Lung (tissue), 12 donors: ENCODE measurements around the gene TMPRSS2. TPM values are rescaled to one million over a fixed set of nuclear protein-coding genes. Genes with fewer than 3 reads are reported as not detected.
"Not testable (repeated sequence)": the region's sequence is repeated elsewhere in the genome, so short reads cannot be mapped to it uniquely, and the experiment has no call there.

Experiments
- ATAC-seq: fragments of 200-7000 bp; cut with Tn5 transposase; one replicate; pipeline ENCODE4 v1.9.1; 2020; ENCODE audit warnings: moderate number of reproducible peaks; ENCODE audit not compliant: insufficient read depth, low FRiP score
- DNase-seq, 3 donors: peaks; one replicate each; pipeline ENCODE4 v3.0.0-alpha.2; 2013 to 2017
- H3K27ac ChIP-seq, 2 donors: one replicate each; pipeline ENCODE4 v1.5.1; 2013; ENCODE audit warnings: mild to moderate bottlenecking in 2 of 2, moderate library complexity in 2 of 2, control low read depth in 1 of 2, inconsistent platforms in 1 of 2, low read depth in 1 of 2, low read length in 1 of 2
- H3K27me3 ChIP-seq, 3 donors: one replicate each; pipeline ENCODE4 v1.5.1; 2013; ENCODE audit warnings: low read length in 2 of 3; ENCODE audit not compliant: control insufficient read depth in 3 of 3, insufficient read depth in 3 of 3
- H3K36me3 ChIP-seq, 4 donors: one replicate each; pipeline ENCODE4 v1.5.1; 2013; ENCODE audit warnings: low read length in 4 of 4, mild to moderate bottlenecking in 1 of 4, moderate library complexity in 1 of 4; ENCODE audit not compliant: control insufficient read depth in 4 of 4, insufficient read depth in 4 of 4
- H3K4me1 ChIP-seq, 5 donors: one replicate each; pipeline ENCODE4 v1.5.1; 2013; ENCODE audit warnings: low read length in 5 of 5, mild to moderate bottlenecking in 2 of 5, moderate library complexity in 1 of 5; ENCODE audit not compliant: control insufficient read depth in 5 of 5, insufficient read depth in 5 of 5
- H3K4me3 ChIP-seq: one replicate; pipeline ENCODE4 v1.5.1; 2013; ENCODE audit warnings: mild to moderate bottlenecking, control low read depth, moderate library complexity
- H3K9ac ChIP-seq, 2 donors: one replicate each; pipeline ENCODE4 v1.5.1; 2013; ENCODE audit warnings: low read length in 2 of 2, control low read depth in 1 of 2; ENCODE audit not compliant: insufficient read depth in 1 of 2
- H3K9me3 ChIP-seq, 4 donors: one replicate each; pipeline ENCODE4 v1.5.1; 2013; ENCODE audit warnings: low read length in 3 of 4, mild to moderate bottlenecking in 1 of 4, moderate library complexity in 1 of 4; ENCODE audit not compliant: control insufficient read depth in 4 of 4, insufficient read depth in 3 of 4
- WGBS, 2 donors: extraction: QIAGEN DNeasy Blood & Tissue Kit; methylation state at CpG; one replicate each; pipeline ENCODE4 v1.1.7; 2013; 5-methylcytosine and 5-hydroxymethylcytosine counted together
- polyA plus RNA-seq, 2 donors: library from polyadenylated mRNA; stranded (reverse); fragments of 200-250 nt; gene quantifications; one replicate each; pipeline ENCODE4 v1.2.1, GENCODE V29; 2013
- total RNA-seq, 2 donors: library from RNA; depleted of rRNA in 1 of 2; stranded (reverse); fragments of >200 nt in 1 of 2; gene quantifications; one replicate each; pipeline ENCODE4 v1.2.1, GENCODE V29; 2014 to 2021
- TF ChIP-seq, protein P1 (sequence below): IDR thresholded peaks from 2 replicates; pipeline ENCODE4 v1.5.1; 2012; ENCODE audit warnings: mild to moderate bottlenecking; ENCODE audit errors: control extremely low read depth, extremely low read depth
- donor health status: control.
- donor health status: control.
- donor health status: Bipolar disorder and iron deficiency.
- donor health status: healthy.
- donor health status: DM: yes; HTN: yes; CAD: no.

The TMPRSS2 gene
- total and polyA plus RNA-seq, 4 donors = 46.2 to 130 (median 72.2) TPM

DNA sequence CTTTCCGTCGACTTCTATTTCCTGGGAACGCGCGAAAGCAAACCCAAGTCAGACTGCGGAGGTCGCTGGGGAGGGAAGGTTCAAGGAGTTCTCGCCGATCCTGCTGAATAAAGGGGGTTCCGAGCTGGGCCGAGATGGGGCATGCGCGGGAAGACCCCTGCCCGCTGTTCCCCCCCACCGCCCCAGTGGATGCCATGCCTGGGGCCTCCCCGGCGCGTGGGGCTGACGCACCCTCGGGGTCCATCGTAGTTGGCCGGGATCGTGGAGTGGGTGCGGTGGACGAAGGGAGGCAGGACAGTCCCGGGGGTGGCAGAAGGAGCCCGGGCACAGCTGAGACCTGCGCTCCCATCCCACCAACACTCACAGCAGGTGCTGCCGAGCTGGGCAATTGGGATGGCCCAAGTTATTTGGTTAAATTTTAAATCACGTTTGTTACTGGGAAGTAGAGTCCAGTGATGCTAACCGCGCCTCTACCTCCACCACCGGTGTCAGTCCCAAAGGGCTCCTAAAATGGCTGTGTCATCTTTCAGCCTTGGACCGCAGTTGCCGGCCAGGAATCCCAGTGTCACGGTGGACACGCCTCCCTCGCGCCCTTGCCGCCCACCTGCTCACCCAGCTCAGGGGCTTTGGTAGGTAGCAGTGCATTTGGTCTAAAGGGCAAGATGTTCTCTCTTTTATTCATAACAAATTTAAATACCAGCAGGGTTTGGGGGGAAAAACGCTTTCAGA, 81.1 kb downstream of the TMPRSS2 start:
- 20 to 24% methylated on average over 41 of the region's 41 CpGs for WGBS, 2 donors
- H3K4me3 ChIP-seq = peak overlapping the region; percentile 54
- H3K9ac ChIP-seq = no peak overlapping the region
- no peaks in the 10 kb centered on the region for H3K9me3 ChIP-seq
- peaks cover 0 to 17% (median 0%) of the 10 kb centered on the region in 4 donors for H3K36me3 ChIP-seq
- DNase-seq (no peak), ATAC-seq (no peak)
- H3K4me1 ChIP-seq = peaks cover 0 to 8% (median 5%) of the 10 kb centered on the region in 5 donors
- peak overlapping the region in 1 of 2 donors; percentile 78 for H3K27ac ChIP-seq
- TF ChIP-seq, protein P1, sequence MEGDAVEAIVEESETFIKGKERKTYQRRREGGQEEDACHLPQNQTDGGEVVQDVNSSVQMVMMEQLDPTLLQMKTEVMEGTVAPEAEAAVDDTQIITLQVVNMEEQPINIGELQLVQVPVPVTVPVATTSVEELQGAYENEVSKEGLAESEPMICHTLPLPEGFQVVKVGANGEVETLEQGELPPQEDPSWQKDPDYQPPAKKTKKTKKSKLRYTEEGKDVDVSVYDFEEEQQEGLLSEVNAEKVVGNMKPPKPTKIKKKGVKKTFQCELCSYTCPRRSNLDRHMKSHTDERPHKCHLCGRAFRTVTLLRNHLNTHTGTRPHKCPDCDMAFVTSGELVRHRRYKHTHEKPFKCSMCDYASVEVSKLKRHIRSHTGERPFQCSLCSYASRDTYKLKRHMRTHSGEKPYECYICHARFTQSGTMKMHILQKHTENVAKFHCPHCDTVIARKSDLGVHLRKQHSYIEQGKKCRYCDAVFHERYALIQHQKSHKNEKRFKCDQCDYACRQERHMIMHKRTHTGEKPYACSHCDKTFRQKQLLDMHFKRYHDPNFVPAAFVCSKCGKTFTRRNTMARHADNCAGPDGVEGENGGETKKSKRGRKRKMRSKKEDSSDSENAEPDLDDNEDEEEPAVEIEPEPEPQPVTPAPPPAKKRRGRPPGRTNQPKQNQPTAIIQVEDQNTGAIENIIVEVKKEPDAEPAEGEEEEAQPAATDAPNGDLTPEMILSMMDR = no peak
- peaks cover 0 to 15% (median 13%) of the 10 kb centered on the region in 3 donors for H3K27me3 ChIP-seq

DNA sequence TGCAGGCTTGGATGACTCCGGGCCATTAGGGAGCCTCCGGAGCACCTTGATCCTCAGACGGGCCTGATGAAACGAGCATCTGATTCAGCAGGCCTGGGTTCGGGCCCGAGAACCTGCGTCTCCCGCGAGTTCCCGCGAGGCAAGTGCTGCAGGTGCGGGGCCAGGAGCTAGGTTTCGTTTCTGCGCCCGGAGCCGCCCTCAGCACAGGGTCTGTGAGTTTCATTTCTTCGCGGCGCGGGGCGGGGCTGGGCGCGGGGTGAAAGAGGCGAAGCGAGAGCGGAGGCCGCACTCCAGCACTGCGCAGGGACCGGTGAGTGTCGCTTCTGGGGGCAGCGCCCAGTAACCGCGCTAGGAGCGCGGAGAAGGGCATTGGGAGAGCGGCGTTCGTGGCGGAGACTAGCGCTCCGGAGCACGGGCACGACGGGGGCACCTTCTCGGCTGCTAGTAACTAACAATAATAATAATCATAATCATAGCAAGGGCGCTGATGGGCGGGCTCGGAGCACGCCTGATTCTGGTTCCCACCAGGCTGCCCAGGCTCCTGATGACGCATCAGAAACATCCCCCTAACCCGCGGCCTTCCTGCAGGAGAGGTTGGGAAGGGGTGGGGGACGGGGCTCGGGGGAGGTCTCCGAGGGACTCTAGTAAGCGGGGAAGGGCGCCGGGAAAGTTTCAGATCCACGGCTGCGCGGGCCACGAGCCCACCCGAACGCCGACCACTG, 81.8 kb downstream of the TMPRSS2 start, which contains the start of gene MX1:
TSS of gene MX1 (plus strand) at position 286 of the 722 bp plus-strand sequence. CDS start 5,832 bp downstream, outside the sequence.
- H3K4me1 ChIP-seq = peaks cover 0 to 8% (median 5%) of the 10 kb centered on the region in 5 donors
- peak within 1 kb of the TSS; percentile 5 to 87 for H3K27ac ChIP-seq
- peak; percentile 84 for ATAC-seq

DNA sequence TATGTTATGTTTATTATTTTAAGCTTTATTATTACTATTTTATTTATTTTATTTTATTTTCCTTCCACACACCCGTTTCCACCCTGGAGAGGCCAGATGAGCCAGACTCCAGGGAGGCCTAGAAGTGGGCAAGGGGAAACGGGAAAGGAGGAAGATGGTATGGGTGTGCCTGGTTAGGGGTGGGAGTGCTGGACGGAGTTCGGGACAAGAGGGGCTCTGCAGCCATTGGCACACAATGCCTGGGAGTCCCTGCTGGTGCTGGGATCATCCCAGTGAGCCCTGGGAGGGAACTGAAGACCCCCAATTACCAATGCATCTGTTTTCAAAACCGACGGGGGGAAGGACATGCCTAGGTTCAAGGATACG, 82.4 kb downstream of the TMPRSS2 start:
- TF ChIP-seq, protein P1 = no peak
- no peak overlapping the region for H3K9ac ChIP-seq
- DNase-seq (no peak), ATAC-seq (no peak)
- H3K36me3 ChIP-seq = peaks cover 0 to 15% (median 0%) of the 10 kb centered on the region in 4 donors
- 36 to 46% methylated on average over 7 of the region's 7 CpGs for WGBS, 2 donors
- peaks cover 0 to 9% (median 5%) of the 10 kb centered on the region in 5 donors for H3K4me1 ChIP-seq
- no peaks in the 10 kb centered on the region for H3K9me3 ChIP-seq
- peak overlapping the region; percentile 57 for H3K4me3 ChIP-seq
- peak overlapping the region; percentile 5 to 87 for H3K27ac ChIP-seq
- peaks cover 0 to 15% (median 13%) of the 10 kb centered on the region in 3 donors for H3K27me3 ChIP-seq

More for the DNA sequence above, 81.8 kb downstream of the TMPRSS2 start, which contains the start of gene MX1:
- Histone ChIP-seq H3K9me3 (no peaks in the 10 kb centered on the region), H3K9ac (no peak within 1 kb of the TSS), H3K4me3 (peak within 1 kb of the TSS; percentile 57), H3K27me3 (peaks cover 0 to 15% (median 13%) of the 10 kb centered on the region in 3 donors), H3K36me3 (peaks cover 0 to 15% (median 0%) of the 10 kb centered on the region in 4 donors)
- TF ChIP-seq, protein P1 = no peak
- WGBS, 2 donors = 1% methylated on average over 65 of the region's 65 CpGs
- peak; percentile 42 to 60 (median 49) for DNase-seq

GRCh38 chr21:41423305-41423636, 84.7 kb downstream of the TMPRSS2 start:
- not testable (repeated sequence) for H3K9me3 ChIP-seq, H3K4me3 ChIP-seq, H3K27ac ChIP-seq, ATAC-seq, DNase-seq, H3K36me3 ChIP-seq, H3K9ac ChIP-seq
- 66 to 81% methylated on average over 5 of the region's 5 CpGs for WGBS, 2 donors
- Histone ChIP-seq H3K4me1 (peaks cover 0 to 10% (median 6%) of the 10 kb centered on the region in 5 donors), H3K27me3 (peaks cover 0 to 13% (median 12%) of the 10 kb centered on the region in 3 donors)
